Astrocyte of the cerebellum (primary cell): ENCODE measurements around the gene MLIP.
"Not testable (repeated sequence)": the region's sequence is repeated elsewhere in the genome, so short reads cannot be mapped to it uniquely, and the experiment has no call there.

Source experiments
- DNase-seq: peaks from one replicate; pipeline ENCODE4 v3.0.0-alpha.2; 2011; ENCODE audit warnings: low read depth
- H3K4me3 ChIP-seq: 2 replicates; pipeline ENCODE4 v1.5.1; 2011; ENCODE audit warnings: mild to moderate bottlenecking, low read depth, low read length, moderate library complexity
- CTCF ChIP-seq: IDR thresholded peaks from 2 replicates; pipeline ENCODE4 v1.5.1; 2012; ENCODE audit warnings: low read length, low read depth, moderate library complexity, mild to moderate bottlenecking; ENCODE audit errors: missing control alignments
- in situ Hi-C: cut with HindIII; loops from 2 replicates; pipeline ENCODE4 v1.10.0; 2017; ENCODE audit warnings: low sequenced_read_pairs

MLIP gene

GRCh38 chr6:54238396-54238795 is 127.2 kb downstream of the MLIP start:
- in situ Hi-C loops, result no loop called here
- H3K4me3 ChIP-seq, result no peak overlapping the region
- TF ChIP-seq CTCF, result no peak
- peak; percentile 23 for DNase-seq

GRCh38 chr6:54243699-54244098 is 132.5 kb downstream of the MLIP start:
- in situ Hi-C loops, result no loop called here

GRCh38 chr6:54244430-54244829 is 133.2 kb downstream of the MLIP start:
- in situ Hi-C loops, result no loop called here
- peak; percentile 46 for TF ChIP-seq CTCF
- DNase-seq, result no peak
- H3K4me3 ChIP-seq, result no peak overlapping the region

More at GRCh38 chr6:54243699-54244098, 132.5 kb downstream of the MLIP start:
- no peak for TF ChIP-seq CTCF
- H3K4me3 ChIP-seq, result no peak overlapping the region
- no peak for DNase-seq

- DNase-seq, result no peak
- in situ Hi-C loops, result no loop called here
- TF ChIP-seq CTCF, result no peak
- H3K4me3 ChIP-seq, result no peak overlapping the region
These were observed 134.0 kb downstream of the MLIP start for GRCh38 chr6:54245265-54245664.

GRCh38 chr6:54248319-54248718 is 137.1 kb downstream of the MLIP start:
- TF ChIP-seq CTCF, result no peak
- H3K4me3 ChIP-seq, result no peak overlapping the region
- in situ Hi-C loops, result no loop called here
- DNase-seq, result no peak

- in situ Hi-C loops, result no loop called here
- no peak for DNase-seq
- TF ChIP-seq CTCF, result no peak
- no peak overlapping the region for H3K4me3 ChIP-seq
These were observed 137.8 kb downstream of the MLIP start for GRCh38 chr6:54248994-54249393.

GRCh38 chr6:54249812-54250211 is 138.6 kb downstream of the MLIP start:
- in situ Hi-C loops, DNase-seq, H3K4me3 ChIP-seq: not testable (repeated sequence)
